GM21717 (cell line): ENCODE data around the gene TPST1.
"Not testable (repeated sequence)": the region's sequence is repeated elsewhere in the genome, so short reads cannot be mapped to it uniquely, and the experiment has no call there.

ENCODE experiments used
- ATAC-seq: cut with Tn5 transposase; IDR thresholded peaks from one replicate; pipeline ENCODE4 v1.9.1; 2021; ENCODE audit warnings: mild to moderate bottlenecking, moderate library complexity; ENCODE audit not compliant: unreplicated experiment

The TPST1 gene

GRCh38 chr7:66204822-66205740 is at the start of gene TPST1:
TSS of gene TPST1 (plus strand) at chr7:66205334. CDS start at chr7:66240426, 35,092 bp downstream.
- ATAC-seq = peak; percentile 96

- ATAC-seq = not testable (repeated sequence)
Measured at GRCh38 chr7:66156035-66156434, 49.1 kb upstream of the TPST1 start.

- ATAC-seq = no peak
Measured at GRCh38 chr7:66157060-66157459, 48.1 kb upstream of the TPST1 start.

GRCh38 chr7:66162622-66163021 is 42.5 kb upstream of the TPST1 start:
- ATAC-seq = no peak

- ATAC-seq = no peak
Measured at GRCh38 chr7:66163186-66163610, 41.9 kb upstream of the TPST1 start.

- no peak for ATAC-seq
Measured at GRCh38 chr7:66164356-66164755, 40.8 kb upstream of the TPST1 start.

GRCh38 chr7:66167773-66168387 is 37.3 kb upstream of the TPST1 start:
- no peak for ATAC-seq

- ATAC-seq = no peak
Measured at GRCh38 chr7:66169616-66170015, 35.5 kb upstream of the TPST1 start.

GRCh38 chr7:66170309-66171231 is 34.6 kb upstream of the TPST1 start:
- ATAC-seq = no peak

- ATAC-seq = not testable (repeated sequence)
Measured at GRCh38 chr7:66172536-66173401, 32.4 kb upstream of the TPST1 start.

- no peak for ATAC-seq
Measured at GRCh38 chr7:66173856-66174255, 31.3 kb upstream of the TPST1 start.

- ATAC-seq = not testable (repeated sequence)
Measured at GRCh38 chr7:66175006-66175405, 30.1 kb upstream of the TPST1 start.

GRCh38 chr7:66176914-66177313 is 28.2 kb upstream of the TPST1 start:
- ATAC-seq = no peak

GRCh38 chr7:66178258-66178657 is 26.9 kb upstream of the TPST1 start:
- no peak for ATAC-seq

GRCh38 chr7:66181329-66181728 is 23.8 kb upstream of the TPST1 start:
- no peak for ATAC-seq

GRCh38 chr7:66181845-66182244 is 23.3 kb upstream of the TPST1 start:
- no peak for ATAC-seq

GRCh38 chr7:66182920-66183319 is 22.2 kb upstream of the TPST1 start:
- no peak for ATAC-seq

- no peak for ATAC-seq
Measured at GRCh38 chr7:66183700-66184099, 21.4 kb upstream of the TPST1 start.

- ATAC-seq = no peak
Measured at GRCh38 chr7:66185680-66186187, 19.4 kb upstream of the TPST1 start.

GRCh38 chr7:66186991-66187390 is 18.1 kb upstream of the TPST1 start:
- ATAC-seq = no peak
